HG02610 (cell line): ENCODE data around the gene TMEM150A.
"Not testable (repeated sequence)": the region's sequence is repeated elsewhere in the genome, so short reads cannot be mapped to it uniquely, and the experiment has no call there.

Experiments used
- ATAC-seq: cut with Tn5 transposase; IDR thresholded peaks from one replicate; pipeline ENCODE4 v1.9.1; 2021; ENCODE audit warnings: mild to moderate bottlenecking, moderate library complexity; ENCODE audit not compliant: unreplicated experiment

Gene TMEM150A, protein sequence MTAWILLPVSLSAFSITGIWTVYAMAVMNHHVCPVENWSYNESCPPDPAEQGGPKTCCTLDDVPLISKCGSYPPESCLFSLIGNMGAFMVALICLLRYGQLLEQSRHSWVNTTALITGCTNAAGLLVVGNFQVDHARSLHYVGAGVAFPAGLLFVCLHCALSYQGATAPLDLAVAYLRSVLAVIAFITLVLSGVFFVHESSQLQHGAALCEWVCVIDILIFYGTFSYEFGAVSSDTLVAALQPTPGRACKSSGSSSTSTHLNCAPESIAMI

DNA sequence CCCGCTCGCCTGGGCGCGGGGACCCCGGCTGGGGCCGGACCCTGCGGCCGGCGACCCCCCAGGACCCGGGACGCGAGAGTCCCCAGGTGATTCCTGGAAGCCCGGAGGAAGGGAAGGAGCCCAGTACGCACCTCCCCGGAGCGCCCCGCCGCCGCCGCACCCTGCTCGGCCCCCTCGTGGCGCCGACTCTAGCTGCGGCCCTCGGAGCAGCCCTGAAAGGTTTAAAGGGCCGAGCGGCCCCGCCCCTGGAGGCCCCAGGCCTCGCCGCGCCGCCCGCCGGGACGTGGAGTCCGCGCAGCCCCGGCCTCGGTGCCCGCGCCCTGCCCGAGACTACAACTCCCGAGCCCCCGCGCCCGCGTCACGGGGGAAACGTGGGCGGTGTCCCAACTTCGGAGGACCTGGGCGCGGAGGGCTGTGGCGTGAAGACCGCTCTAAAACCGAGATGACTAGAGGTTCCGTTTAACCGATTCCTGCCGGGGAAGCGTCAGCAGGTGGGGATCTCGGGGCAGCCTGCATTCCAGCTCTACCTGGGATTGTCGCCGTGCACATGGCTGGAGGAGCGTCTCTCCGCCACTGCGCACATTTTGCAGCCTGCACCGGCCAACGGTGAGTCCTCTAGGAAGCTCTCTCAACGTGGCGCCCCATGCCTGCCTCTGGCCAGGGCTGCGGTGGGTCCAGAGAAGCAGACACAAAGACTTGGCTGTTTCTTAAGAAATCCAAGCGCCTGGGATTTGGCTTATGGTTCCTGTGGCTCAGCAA, at the start of gene TMEM150A:
Gene TMEM150A, minus strand, starts transcription at position 223 of the 759 bp plus-strand sequence. CDS start 750 bp downstream, outside the sequence.
- ATAC-seq: peak; percentile 94

DNA sequence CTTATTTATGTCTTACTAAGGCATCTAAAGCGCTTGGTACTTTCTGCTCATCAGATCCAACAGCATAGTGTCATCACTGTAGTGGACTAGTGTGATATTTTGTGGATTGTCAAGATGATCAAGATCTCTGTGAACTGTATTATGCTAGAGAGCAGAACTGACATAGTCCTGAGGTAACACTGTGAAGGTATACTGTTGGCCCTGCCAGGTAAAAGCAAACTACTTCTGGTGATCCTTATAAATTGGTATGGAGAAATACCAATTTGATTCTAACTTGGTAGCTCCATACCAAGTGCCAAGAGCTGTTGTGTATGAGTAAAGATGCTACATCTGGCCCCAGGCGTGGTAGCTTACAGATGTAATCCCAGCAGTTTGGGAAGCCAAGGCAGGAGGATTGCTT, 49.6 kb upstream of the TMEM150A start:
- ATAC-seq: no peak

DNA sequence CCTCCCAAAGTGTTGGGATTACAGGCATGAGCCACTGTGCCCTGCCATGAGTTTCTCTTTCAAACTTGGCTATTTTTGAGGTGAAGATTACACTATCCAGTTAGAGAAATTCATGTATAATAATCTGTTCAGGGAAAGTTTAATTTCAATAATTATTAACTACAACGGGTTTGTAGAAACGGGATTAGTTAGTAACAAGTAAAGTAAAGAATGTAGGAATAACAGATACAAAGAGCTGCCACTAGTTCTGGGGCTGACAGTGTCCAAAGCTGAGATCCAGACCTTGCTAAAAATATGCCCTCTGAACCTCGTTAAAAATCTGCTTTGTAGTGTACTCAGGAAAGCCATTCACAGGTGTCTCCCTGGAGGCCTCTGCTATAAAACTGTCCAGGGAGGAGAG, 48.6 kb upstream of the TMEM150A start:
- ATAC-seq: no peak

DNA sequence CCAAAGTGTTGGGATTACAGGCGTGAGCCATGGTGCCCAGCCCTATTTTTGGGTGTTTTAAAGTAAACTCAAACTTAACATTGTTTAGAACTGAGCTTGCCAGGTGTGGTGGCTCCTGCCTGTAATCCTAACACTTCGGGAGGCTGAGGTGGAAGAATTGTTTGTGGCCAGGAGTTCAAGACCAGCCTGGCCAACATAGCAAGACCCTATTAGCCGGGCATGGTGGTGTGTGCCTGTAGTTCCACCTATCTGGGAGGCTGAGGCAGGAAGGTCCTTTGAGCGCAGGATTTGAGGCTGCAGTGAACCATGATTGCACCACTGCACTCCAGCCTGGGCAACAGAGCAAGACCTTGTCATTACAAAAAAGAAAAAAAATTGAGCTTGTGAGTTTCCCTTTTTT, 48.0 kb upstream of the TMEM150A start:
- ATAC-seq: no peak

DNA sequence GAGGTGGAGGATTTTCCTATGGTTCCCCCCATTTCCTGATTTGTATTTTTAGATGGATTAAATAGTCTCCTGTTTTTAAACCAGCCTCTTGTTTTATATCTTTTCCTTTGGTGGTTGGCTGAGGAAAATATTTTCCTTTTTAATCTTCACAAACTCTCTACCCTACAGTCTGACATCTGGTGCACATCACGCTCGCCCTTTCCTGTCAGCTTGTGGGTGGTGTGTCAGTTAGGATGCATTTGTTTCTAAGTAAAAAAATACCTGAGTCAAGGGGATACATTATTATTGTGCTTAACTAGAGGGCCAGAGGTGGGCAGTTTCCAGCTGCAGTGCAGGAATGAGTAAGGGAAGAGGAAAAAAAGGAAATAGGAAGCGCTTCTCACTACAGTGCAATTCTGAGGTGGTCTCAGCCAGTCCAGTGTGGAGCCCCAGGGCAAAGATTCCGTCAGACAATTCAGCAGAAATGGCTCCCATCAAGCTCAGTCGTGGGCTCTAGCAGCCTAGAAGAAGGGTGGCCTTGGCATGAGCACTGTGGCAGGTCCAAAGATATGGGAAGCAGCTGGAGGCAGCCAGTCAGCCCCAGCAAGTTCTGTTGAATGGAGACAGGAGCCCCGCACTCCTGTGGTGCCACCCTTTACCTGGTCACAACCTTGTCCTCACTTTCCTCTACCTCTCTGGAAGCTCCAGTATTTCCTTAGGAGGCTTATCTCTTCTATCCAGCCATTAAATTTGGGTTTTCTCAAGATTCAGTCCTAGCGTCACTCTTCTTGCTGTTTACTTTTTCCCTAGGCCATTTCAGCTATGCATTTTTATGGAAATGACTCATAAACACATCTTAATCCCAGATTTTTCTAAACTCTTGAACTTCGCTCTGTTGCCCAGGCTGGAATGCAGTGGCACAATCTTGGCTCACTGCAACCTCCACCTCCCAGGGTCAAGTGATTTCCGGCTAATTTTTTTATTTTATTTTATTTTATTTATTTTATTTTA, 47.0 kb upstream of the TMEM150A start:
- ATAC-seq: no peak

DNA sequence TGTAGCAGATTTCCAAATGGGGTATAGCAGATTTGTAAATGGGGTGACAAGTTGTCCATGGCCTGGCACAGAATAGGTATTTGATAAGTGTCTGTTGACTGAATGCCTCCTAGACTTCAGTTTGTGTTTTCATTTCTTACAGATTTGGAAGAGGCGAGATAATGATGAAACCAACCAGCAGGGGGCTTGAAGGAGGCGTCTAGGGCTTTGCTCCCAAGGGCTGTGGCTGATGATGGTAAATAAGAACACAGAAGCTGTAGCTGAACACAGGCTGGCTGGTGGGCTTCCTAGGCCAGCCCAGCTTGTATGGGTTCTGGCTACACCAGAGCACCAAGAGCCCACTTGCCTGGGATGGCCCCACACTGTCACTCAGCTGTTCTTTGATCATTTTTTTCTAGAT, 46.1 kb upstream of the TMEM150A start:
- peak; percentile 30 for ATAC-seq

DNA sequence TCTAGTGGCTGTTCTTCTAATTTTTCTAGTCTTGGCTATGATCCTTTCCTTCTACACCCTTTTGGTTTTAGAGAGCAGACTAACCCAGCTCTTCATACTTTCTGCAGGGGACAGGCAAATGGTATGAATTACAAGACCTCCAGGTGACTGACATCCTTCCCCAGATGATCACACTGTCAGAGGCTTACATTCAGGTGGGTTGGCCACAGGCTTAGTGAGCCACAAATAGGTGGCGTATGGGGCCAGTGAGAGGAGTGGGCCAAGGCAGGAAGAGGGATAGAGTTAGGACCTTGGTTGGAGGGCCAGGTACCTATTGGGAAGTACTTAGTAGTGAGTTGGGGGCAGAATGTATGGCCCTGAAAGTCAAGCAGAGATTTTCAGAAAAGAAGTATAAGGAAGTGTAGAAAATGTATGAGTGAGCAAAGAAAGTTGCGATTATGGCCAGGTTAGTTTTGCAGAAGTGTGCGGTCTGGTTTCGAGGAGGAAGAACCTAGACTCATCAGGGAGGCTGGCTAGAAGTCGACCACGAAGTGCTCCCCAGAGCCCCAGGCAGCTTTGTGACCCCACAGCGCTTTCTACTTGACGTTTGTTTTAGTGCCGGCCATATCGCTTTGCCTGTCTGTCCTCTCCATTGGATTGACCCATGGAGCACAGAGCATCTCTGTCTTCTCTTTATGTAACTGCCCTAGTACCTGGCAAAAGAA, 45.5 kb upstream of the TMEM150A start:
- ATAC-seq: peak; percentile 64

DNA sequence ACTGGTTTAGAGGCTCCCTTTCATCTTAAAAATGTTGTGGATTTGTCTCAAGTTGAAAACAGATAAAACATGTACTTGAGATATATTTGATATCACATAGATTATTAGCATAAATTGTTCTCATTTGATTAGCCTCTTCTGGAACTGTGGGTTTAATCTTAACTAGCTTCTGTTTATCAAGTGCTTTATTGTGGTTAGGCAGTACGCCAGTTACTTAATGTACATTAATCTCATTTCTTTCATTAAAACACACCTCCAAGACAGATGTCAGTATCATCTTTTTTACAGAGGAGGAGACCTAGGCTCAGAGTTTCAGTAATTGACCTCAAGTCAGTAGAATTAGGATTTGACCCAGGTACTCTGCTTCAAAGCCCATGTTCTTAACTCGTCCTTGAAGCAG, 43.7 kb upstream of the TMEM150A start:
- ATAC-seq: no peak

DNA sequence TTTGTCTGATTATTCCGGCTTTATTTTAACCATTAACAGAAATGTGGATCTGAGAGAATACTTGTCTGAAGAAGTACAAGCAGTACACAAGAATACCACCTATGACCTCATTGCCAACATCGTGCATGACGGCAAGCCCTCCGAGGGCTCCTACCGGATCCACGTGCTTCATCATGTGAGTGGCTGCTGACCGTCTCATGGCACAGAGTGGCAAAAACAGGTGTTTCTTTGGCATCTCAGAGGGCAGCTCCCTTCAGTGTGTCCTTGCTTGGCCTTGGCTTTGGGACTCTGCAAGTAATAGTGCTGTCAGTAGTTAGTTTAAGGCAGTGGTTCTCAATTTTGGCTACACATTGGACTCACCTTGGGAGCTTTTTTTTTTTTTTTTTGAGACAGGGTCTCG, 42.4 kb upstream of the TMEM150A start:
- no peak for ATAC-seq

DNA sequence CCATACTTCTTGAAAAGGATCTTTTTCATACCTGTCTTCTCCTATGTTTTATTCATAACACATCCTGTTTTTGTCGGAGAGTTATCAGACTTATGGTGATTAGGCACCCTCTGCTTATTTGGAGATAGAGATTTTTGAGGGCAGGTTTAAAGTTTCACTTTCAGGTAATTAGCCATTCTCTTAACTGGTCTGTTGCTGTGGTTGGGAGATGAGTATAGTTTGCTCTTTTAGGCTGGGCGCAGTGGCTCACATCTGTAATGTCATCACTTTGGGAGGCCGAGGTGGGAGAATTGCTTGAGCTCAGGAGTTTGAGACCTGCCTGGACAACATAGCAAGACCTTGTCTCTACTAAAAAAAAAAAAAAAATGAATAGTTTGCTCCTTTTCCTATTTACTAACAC, 40.2 kb upstream of the TMEM150A start:
- ATAC-seq: peak; percentile 62

DNA sequence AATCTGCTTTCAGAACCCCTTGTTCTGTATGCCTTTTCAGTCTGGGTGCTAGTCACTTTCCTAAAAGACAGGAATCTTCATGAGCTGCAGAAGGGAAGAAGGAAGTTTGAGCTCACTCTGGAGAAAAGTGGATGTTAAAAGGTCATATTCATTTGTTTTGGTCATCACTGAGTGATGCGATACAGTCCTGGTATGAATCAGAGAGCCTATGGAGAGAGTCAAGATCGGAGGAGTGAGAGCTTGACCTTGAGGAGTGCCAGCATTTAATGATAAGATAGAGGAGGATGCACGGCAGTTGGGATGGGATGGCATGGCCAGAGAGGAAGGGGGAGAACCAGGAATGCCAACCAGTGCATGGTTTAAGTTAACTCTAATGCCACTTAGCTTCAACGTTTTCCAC, 33.1 kb upstream of the TMEM150A start:
- ATAC-seq: no peak

DNA sequence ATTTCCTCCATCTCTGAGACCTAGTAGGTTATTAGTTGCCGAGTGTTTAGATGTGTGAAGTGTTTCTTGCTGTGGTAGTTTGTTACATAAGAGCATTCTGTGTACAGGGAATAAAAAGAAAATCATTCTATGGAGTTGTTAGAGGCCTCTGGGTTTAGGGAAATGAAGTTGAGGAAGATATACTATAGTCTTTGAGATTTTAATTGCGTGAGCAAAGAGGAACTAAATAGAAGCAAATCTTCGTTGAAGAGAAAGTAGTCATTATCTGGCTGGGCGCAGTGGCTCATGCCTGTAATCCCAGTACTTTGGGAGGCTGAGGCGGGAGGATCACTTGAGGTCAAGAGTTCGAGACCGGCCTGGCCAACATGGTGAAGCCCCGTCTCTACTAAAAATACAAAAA, 32.5 kb upstream of the TMEM150A start:
- ATAC-seq: no peak

DNA sequence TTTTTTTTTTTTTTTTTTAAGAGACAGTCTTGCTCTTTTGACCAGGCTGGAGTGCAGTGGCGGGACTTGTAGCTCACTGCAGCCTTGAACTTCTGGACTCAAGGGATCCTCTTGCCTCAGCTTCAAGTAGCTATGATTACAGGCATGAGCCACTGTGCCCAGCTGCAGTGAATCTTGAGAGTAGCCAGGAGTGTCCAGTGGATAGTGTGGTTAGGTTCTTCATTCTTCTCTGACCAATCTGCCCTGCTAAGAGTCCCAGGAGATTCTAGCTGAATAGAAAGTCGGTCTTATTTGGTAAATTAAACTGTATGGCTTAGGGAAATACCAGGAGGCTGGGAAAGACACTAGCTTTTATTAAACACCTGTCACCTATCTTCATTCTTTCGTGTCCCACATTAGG, 28.8 kb upstream of the TMEM150A start:
- ATAC-seq: no peak

DNA sequence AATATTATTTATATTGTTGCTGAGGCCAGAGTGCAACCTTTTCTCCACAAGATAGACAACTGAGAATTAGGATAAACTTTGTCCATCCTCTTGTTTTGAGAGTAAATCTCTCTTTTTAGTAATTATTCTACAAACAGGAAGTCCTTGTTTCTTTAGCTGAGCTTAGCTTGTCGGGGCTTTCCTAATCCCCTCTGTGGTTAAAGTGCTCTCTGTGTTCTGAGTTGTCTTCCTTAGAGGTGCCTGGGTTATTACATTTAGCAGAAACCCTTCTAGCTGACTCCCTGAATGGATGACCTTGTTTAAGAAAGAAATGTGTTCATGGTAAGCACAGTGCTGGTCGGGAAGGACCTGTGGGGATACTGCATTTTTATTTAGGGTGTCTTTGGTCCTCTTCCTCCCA, 26.2 kb upstream of the TMEM150A start:
- peak; percentile 91 for ATAC-seq

DNA sequence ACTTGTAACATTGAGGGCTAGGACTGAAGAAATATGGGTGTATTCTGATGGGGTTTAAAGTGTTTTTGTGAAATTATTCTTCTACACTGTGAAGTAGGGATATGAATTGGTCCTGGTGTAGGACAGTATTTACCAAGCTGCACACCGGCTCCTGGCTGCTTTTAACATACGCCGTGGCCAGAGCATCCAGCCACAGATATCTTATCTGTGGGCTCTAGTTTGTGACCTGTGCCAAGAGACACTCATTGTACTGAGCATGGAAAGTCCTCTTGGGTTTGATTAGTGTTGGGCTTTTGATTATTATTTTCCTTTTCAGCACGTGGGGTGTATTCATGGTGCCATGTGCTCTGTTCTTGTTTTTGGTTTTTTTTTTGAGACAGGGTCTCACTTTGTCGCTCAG, 21.5 kb upstream of the TMEM150A start:
- no peak for ATAC-seq

DNA sequence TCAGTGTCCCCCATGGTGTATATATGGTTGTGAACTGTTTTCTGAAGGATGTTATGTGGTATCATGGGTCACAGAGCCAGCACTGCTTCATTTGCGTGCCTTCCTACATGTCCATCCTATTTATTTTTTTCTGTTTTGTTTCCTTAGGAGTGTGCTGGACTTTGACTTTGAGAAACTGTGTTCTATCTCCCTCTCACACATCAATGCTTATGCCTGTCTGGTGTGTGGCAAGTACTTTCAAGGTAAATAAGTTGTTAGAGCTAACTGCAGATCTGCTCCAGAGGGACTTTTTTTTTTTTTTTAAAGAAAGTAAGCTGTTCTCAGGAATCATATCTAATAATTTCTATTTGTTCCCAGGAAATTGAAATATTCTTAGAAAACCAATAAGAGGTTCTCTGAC, 18.8 kb upstream of the TMEM150A start:
- ATAC-seq: no peak

DNA sequence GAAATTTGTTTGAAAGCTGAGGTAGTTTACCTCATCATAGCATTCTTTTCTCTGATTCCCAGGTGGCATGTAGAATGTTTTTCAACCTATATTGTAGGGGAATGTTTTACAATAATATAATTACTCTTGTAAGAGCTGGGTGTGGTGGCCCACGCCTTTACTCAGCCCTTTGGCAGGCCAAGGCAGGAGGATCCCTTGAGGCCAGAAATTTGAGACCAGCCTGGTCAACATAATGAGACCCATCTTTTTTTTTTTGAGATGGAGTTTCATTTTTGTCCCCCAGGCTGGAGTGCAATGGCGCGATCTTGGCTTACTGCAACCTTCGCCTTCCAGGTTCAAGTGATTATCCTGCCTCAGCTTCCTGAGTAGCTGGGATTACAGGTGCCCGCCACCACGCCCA, 17.1 kb upstream of the TMEM150A start:
- ATAC-seq: no peak

DNA sequence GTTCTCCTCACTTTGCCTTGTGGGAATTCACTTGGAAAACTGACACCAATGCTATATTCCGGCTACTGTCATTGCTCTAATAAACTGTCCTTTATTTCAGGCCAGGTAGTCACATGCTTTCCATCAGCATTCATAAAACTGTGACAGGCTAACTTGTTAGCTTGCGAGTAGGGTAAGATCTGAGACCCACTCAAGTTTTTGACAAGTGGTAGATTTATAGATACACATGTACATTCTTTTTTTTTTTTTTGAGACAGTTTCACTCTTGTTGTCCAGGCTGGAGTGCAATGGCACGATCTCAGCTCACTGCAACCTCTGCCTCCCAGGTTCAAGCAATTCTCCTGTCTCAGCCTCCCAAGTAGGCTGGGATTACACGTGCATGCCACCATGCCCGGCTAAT, 15.2 kb upstream of the TMEM150A start:
- ATAC-seq: not testable (repeated sequence)

DNA sequence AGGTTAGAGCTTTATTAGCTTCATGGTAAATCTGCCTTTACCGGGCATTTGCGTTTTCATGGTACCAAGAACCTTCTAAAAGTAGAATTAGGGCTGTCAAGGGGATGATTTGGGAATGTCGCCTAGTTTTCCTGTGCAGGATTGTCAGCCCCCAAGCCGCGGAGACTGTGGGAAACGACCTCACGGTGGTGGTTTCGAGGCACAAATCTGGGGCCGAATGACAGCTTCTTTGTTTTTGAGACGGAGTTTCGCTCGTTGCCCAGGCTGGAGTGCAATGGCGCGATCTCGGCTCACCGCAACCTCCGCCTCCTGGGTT, 12.9 kb upstream of the TMEM150A start:
- ATAC-seq: no peak

DNA sequence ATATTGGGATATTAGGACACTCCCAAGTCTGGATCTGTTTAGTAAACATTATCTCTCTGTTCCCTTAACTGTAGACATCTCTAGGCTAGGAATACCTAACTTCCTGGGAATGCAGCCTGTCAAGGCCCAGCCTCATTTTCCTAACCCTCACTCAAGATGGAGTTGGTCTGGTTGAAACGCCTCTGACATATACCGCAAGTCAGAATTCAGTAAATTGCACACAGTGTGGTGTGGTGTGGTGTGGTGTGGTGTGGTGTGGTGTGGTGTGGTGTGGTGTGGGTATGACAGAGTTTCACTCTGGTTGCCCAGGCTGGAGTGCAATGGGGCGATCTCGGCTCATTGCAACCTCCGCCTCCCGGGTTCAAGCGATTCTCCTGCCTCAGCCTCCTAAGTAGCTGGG, 12.3 kb upstream of the TMEM150A start:
- not testable (repeated sequence) for ATAC-seq
